SW480 (cell line): ENCODE data around the gene KCND2.

Experiments
- DNase-seq: peaks from one replicate; pipeline ENCODE4 v3.0.0-alpha.2; 2016; ENCODE audit warnings: low spot score

The KCND2 gene

DNA sequence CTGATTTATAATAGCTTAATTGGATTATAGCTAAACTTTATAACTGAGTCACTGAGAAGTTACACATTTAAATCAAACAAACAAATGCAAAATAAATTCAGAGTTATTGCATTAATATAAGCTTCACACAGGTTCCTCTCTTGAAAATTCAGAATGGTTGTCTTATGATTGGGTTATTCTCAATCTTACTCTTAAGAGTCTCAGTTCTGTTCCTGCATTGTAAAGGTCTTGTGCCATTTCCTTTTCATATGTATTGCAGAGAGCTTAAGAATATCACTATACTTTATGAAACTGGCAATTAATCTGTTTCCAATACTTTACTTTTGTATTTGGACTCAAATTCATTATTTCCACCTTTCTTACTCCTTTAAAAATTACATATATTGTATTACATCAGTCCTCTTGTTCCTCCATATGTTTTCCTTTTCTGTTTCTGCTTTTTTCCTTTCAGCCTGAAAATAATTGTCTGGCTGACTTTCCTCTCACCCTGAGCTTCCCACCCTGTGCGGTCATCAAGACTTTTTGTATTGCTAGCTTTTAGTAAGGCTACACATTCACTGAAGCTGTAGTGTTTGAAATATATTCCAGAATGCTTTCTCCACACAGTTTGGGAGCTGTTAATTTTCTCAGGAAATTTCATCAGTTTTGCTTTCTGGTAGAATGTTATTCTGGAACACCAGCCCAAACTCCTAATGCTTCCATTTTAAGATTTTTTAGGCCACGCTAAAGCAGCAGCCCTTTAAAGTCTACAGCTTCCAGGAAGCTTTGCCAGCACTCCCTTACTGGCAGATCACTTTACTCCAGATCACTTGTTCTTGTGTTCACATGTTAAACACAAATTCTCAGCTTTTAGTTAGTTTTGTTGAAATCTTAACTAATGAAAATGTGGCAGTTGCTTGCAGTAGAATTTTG is 139.4 kb downstream of the KCND2 start:
- DNase-seq, result no peak

- DNase-seq, result no peak
Observed at GRCh38 chr7:120413164-120413563, 140.2 kb downstream of the KCND2 start.

- DNase-seq, result no peak
Observed at GRCh38 chr7:120417244-120417979, 144.4 kb downstream of the KCND2 start.

GRCh38 chr7:120421151-120421651 is 148.2 kb downstream of the KCND2 start:
- DNase-seq, result no peak

GRCh38 chr7:120431016-120431415 is 158.0 kb downstream of the KCND2 start:
- no peak for DNase-seq

DNA sequence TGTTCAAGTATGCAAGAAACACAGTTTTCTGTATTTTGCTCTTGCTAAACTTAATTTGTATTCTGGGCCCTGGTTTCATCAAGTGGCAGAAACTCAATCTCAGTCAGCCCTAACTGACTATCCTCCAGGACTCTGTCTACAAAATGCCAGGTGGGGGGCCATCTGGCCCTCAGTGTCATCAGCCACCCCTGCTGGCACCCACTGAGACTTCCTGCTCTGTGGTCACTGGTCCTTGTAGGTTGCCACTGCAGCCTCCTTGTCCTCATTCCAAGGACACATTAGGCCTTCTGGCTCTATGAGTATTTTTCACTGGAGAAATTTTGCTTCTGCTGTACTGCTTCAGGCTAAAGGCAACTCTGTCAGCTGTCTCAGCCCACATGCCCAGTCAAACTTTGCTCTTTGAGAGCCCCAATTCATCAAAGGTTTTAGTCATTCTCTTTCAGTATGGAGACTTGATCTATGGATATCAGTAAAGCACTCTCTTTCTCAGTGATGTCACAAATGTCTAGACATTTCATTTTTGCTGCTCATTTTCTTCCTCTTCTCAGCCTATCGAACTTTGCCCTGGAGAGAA is 163.6 kb downstream of the KCND2 start:
- DNase-seq, result no peak

DNA sequence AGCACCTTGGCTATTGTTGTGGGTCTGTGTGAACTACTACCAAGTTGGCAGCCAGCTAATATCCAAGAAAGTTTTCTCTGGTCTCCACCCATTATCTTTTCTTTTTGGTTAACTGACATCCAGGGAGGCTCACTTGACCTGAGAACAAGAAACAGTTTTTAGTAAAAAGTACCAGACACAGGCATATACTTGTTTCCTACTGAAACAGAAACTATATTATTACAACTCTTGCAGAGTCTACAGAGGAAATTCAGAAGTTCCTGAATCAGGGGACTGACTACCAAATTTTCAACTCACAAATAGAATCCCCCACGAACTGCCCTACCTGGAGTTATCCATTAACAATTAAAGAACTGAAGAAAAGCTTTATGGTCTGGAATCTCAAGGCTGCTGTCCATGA is 168.9 kb downstream of the KCND2 start:
- no peak for DNase-seq

DNA sequence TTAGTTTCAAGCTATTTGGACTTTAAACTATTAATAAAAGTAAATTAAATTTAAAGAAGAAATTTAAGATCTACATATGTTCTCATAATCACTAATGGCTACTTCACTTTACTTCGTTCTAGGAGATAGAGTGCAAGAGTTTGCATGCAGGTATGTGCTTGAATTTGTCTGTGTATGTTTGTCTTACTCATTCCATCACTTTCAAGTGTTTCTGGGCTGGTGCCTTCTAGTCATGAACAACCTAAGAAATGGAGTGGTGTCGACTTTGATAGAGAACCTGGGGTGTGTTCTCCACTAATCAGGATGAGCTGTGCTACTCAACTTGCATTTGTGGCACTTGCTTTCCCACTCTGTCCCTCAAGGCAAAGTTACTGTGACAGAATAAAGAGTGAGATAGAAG is 169.9 kb downstream of the KCND2 start:
- DNase-seq, result no peak

GRCh38 chr7:120444650-120445049 is 171.7 kb downstream of the KCND2 start:
- DNase-seq, result no peak

GRCh38 chr7:120445276-120445675 is 172.3 kb downstream of the KCND2 start:
- DNase-seq, result no peak

GRCh38 chr7:120452665-120453064 is 179.7 kb downstream of the KCND2 start:
- no peak for DNase-seq

DNA sequence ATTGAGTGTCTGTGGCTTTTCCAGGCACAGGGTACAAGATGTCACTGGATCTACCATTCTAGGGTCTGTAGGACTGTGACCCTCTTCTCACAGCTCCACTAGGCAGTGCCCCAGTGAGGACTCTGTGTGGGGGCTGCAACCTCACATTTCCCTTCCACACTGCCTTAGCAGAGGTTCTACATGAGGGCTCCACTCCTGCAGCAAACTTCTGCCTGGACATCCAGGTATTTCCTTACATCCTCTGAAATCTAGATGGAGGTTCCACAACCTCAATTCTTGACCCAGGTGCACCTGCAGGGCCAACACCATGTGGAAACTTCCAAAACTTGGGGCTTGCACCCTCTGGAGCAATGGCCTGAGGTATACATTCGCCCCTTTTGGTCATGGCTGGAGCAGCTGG is 183.7 kb downstream of the KCND2 start:
- no peak for DNase-seq

DNA sequence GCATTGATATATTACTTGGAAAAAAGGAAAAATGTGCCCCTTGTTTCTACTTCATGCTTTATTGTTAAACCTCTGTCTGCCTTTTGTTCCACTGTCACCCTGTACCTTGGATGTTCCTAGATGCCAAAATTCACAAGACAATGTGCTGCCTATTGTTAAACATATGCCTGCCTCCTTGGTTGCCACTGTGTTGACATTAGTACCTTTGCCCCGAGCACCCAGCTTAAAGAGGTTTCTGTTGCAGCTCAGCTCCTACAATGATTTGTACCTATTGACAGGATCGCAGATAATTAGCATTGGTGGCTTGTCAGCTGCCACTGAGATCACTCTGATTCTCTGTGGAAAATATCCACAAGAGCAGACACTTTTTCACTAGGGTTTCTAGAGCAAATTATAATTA is 188.0 kb downstream of the KCND2 start:
- no peak for DNase-seq

DNA sequence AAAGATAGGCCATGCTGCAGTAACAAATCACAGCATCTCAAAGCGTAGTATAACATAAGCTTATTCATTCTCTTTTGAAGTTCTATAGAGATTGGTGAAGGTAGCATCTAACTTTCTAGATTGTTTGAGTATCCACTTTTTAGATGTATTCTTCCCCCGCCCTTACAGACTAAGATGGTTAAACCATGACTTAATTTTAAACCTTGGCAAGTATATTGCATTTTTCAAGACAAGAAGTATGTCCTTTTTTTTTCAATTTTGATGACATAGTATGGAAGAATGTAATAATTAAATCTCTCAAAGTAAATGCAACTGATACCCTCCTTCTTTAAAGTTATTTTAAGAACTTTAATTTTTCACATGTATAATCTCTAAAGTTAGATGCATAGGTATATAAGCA is 190.0 kb downstream of the KCND2 start:
- no peak for DNase-seq

DNA sequence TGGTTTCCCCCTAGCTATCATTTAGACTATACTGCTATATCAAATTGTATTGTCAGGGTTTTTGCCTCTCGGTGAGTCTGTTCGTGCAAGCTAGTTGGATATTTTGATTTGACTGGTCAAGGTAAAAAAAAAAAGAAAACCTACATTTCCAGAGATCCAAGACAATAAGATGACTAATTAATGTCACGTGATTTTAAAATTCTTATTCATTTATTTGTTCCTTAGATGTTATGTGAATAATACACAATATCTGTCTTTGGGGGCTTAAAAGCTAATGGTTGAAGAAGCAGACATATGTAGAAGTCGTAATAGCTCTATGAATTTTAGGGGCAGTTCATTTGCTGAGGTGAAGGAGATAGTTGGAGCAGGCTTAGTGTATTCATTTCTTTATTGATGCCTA is 191.1 kb downstream of the KCND2 start:
- no peak for DNase-seq

DNA sequence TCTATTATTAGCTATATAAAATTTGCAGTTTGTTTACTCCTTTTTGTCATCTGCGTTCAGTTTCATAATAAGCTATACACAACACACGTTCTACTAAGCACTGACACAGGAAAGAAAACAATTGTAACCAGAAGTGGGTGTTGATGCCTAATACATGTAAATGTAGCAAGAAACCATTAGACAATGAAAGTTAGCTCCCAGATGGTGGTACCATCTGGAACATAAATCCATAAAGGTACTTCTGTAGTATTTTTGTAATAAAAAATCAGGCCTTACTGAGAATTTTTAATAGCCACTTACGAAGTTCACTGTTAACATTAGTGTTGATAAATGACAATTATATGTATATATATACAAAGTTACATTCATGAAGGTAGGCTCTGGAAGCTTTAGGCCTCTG is 194.7 kb downstream of the KCND2 start:
- DNase-seq, result no peak

DNA sequence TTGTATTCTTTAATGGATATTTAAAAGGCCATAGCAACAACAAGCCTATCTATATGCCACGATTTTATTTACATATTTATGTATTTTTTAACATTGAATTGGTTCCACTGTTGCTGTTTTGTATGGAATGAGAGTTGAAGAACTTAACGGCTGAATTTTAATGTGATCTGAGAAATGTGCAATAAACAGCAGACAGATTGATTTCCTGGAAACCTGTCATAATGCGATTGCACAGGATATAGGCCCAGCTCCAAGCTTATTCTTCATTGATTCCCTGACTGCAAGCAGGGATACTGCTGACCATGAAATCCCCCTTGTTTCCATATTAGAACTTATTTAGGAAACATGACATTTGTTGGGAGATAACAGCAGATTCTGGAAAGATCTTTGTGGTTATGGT is 195.6 kb downstream of the KCND2 start:
- DNase-seq, result no peak

GRCh38 chr7:120472892-120473291 is 199.9 kb downstream of the KCND2 start:
- no peak for DNase-seq

DNA sequence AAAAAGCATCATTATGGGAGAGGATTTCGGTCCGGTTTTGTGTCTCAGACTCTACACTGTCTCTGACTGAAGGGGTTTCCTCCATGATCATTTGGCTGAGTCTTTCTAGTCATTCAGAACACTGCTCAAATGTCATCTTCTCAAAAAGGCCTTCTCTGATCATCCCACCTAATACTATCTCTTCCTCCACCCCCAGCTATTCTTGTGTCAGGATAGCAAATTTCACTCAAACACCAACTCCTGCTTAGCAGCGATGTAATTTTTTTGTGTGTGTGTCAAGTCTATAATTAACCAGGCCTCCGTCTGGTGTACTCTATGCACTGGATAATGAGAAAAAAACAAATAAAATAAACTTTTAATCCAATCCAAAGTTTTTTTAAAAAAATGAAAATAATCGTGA is 200.4 kb downstream of the KCND2 start:
- no peak for DNase-seq

DNA sequence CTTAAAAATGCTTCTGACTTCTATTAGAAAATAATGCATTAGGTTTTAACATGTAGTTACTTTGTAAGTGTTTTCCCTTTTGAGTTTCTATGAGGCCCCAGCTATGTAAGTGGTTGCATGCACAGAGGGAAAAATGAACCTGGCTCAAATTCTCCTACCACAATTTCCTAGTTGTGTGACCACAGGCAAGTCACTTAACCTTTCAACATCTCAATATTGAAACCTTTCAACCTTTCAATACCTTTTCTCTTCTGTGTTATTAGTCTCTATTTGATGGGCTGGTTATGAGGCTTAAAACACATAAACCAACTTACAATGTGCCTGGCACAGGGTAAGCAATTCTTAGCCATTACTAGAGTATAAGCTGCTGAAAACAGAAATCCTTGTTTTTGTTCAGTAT is 203.0 kb downstream of the KCND2 start:
- DNase-seq, result no peak

DNA sequence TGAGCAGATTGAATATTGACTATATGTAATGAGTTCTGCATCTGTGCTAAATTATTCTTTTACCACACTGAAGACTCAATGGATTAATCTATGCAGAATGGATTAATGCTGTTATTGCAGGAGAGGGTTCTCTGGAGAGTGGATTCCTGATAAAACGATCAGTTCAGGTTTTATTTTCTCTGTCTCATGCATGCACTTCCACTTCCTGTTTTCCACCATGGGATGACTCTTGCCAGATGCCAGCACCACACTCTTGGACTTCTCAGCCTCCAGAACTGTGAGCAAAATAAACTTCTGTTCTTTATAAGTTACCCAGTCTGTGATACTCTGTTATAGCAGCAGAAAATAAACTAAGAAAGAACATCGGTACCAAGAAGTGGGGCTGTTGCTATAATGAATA is 207.5 kb downstream of the KCND2 start:
- no peak for DNase-seq

DNA sequence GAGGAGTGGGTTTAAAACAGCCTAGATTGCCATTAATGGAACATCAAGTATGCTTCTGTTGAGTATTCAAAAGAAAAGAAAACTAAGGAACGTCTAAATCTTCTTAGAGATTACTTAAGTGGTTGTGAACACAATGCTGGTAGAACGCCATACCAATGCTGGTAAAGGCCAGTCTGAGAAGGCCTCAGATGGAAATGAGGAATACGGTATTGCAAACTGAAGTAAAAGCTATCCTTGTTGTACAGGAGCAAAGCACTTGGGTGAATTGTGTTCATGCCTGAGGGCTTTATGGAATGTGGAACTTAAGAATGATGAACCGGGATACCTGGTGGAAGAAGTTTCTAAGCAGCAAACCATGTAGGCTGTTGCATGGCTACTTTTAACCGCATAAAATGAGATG is 208.0 kb downstream of the KCND2 start:
- no peak for DNase-seq

GRCh38 chr7:120486164-120486563 is 213.2 kb downstream of the KCND2 start:
- DNase-seq, result no peak
